GM12878 (cell line): ENCODE data around the gene IFI44L. TPM values are rescaled to one million over a fixed set of nuclear protein-coding genes. Genes with fewer than 3 reads are reported as not detected.

Experiments
- ATAC-seq: fragments of 200-7000 bp; cut with Tn5 transposase; 3 replicates; pipeline ENCODE4 v1.9.1; 2020; ENCODE audit warnings: mild to moderate bottlenecking, moderate library complexity
- BruUV-seq: library from RNA; stranded (reverse); fragments of 400-500 nt; replicated peaks from 2 replicates; lab custom pipeline; 2021; lab: Mats Ljungman, UMichigan
- CTCF ChIA-PET: fragments of 300-600 bp; sonication (Branson Sonifier 250); formaldehyde crosslinking; extraction: SDS; loops from one replicate; lab custom pipeline; 2021; ENCODE audit warnings: inconsistent platforms; lab: Yijun Ruan, JAX
- POLR2A ChIA-PET: fragments of 350-600 bp; formaldehyde crosslinking; extraction: SDS; loops from one replicate; lab custom pipeline; 2021; ENCODE audit warnings: inconsistent platforms; lab: Charles Lee
- RAD21 ChIA-PET: fragments of 300-600 bp; sonication (Branson Sonifier 250); formaldehyde crosslinking; loops from one replicate; lab custom pipeline; 2023; ENCODE audit warnings: antibody characterized with exemption; ENCODE audit not compliant: unreplicated experiment; lab: Charles Lee
- SMC1A ChIA-PET: fragments of 300-600 bp; sonication (Branson Sonifier 250); formaldehyde crosslinking; loops from one replicate; lab custom pipeline; 2023; ENCODE audit not compliant: unreplicated experiment, uncharacterized antibody; lab: Charles Lee
- DNase-seq: peaks from one replicate; pipeline ENCODE4 v3.0.0-alpha.2; 2011; ENCODE audit warnings: low read depth, low spot score
- FAIRE-seq: peaks from 3 replicates; lab custom pipeline; 2011; peaks lifted over from hg19 to GRCh38; lab: Jason Lieb, UNC
- H2AFZ ChIP-seq: 2 replicates; pipeline ENCODE4 v1.6.0; 2011; ENCODE audit warnings: low read depth, low read length, control low read depth; ENCODE audit not compliant: control insufficient read depth
- H3K27ac ChIP-seq: 2 replicates; pipeline ENCODE4 v1.5.1; 2011; ENCODE audit warnings: control low read depth; ENCODE audit not compliant: control insufficient read depth, insufficient read depth
- H3K27me3 ChIP-seq, 2 experiments: replicated peaks in 1 of 2; 2 replicates each; pipeline versions ENCODE4 v1.6.0 to v1.6.1; 2011; ENCODE audit warnings: low read length in 1 of 2; ENCODE audit not compliant: control insufficient read depth in 2 of 2, insufficient read depth in 2 of 2
- H3K36me3 ChIP-seq, 2 experiments: 2 replicates each; pipeline ENCODE4 v1.5.1; 2011; ENCODE audit warnings: low read length in 1 of 2; ENCODE audit not compliant: control insufficient read depth in 2 of 2, insufficient read depth in 2 of 2
- H3K4me1 ChIP-seq: 2 replicates; pipeline ENCODE4 v1.6.1; 2011; ENCODE audit warnings: mild to moderate bottlenecking, low read length, moderate library complexity, mixed read lengths; ENCODE audit not compliant: control insufficient read depth, insufficient read depth
- H3K4me2 ChIP-seq: 2 replicates; pipeline ENCODE4 v1.6.0; 2011; ENCODE audit warnings: control low read depth; ENCODE audit not compliant: control insufficient read depth, insufficient read depth
- H3K4me3 ChIP-seq: fragments of 200-600 bp; sonication (generic); 2 replicates; pipeline ENCODE4 v1.5.1; 2016
- H3K79me2 ChIP-seq: 2 replicates; pipeline ENCODE4 v1.6.0; 2011; ENCODE audit warnings: low read length; ENCODE audit not compliant: control insufficient read depth, insufficient read depth
- H3K9ac ChIP-seq: 2 replicates; pipeline ENCODE4 v1.8.0; 2011; ENCODE audit warnings: low read length, control low read depth, mixed read lengths; ENCODE audit not compliant: control insufficient read depth, insufficient read depth
- H3K9me3 ChIP-seq: replicated peaks from 3 replicates; pipeline ENCODE4 v1.5.1; 2011; ENCODE audit warnings: mild to moderate bottlenecking, low read length; ENCODE audit not compliant: control insufficient read depth, insufficient read depth
- H4K20me1 ChIP-seq: 2 replicates; pipeline ENCODE4 v1.6.0; 2011; ENCODE audit not compliant: control insufficient read depth, insufficient read depth
- ASH2L ChIP-seq: fragments of 300-600, 200-600 bp; sonication (generic); IDR thresholded peaks from 2 replicates; pipeline ENCODE4 v1.6.1; 2017; ENCODE audit warnings: low read depth, mild to moderate bottlenecking, borderline replicate concordance
- BHLHE40 ChIP-seq, 2 experiments: fragments of 450-650 bp in 1 of 2; IDR thresholded peaks; 2 replicates each; pipeline ENCODE4 v1.6.1; 2011 to 2017; ENCODE audit warnings: low read depth in 2 of 2, borderline replicate concordance in 1 of 2, improper control_type of control experiment in 1 of 2, low read length in 1 of 2, mild to moderate bottlenecking in 1 of 2
- BRCA1 ChIP-seq: IDR thresholded peaks from 2 replicates; pipeline ENCODE4 v1.6.1; 2011; ENCODE audit warnings: low read depth, low read length, improper control_type of control experiment
- CTCF ChIP-seq, 3 experiments: IDR thresholded peaks in 2 of 3; conservative IDR thresholded peaks in 1 of 3; 2 replicates each; pipeline ENCODE4 v1.5.1; 2011; ENCODE audit warnings: low read depth in 3 of 3, low read length in 3 of 3, mild to moderate bottlenecking in 3 of 3, control low read depth in 2 of 3, moderate library complexity in 2 of 3, inconsistent platforms in 1 of 3, mixed read lengths in 1 of 3; ENCODE audit not compliant: control insufficient read depth in 2 of 3, insufficient read depth in 1 of 3; ENCODE audit errors: extremely low read depth in 1 of 3
- FOS ChIP-seq: IDR thresholded peaks from 3 replicates; pipeline ENCODE4 v1.6.1; 2011; ENCODE audit warnings: borderline replicate concordance; ENCODE audit not compliant: insufficient read length; ENCODE audit errors: extremely low read depth
- HDAC6 ChIP-seq: fragments of 200-600 bp; sonication (generic); IDR thresholded peaks from one replicate; pipeline ENCODE4 v1.8.0; 2017; ENCODE audit warnings: antibody characterized with exemption; ENCODE audit not compliant: unreplicated experiment
- MEF2B ChIP-seq: fragments of 450-650 bp; IDR thresholded peaks from 2 replicates; pipeline ENCODE4 v1.6.1; 2018; ENCODE audit warnings: mild to moderate bottlenecking, moderate library complexity; ENCODE audit not compliant: partially characterized antibody, poor library complexity, severe bottlenecking
- MTA3 ChIP-seq: IDR thresholded peaks from 2 replicates; pipeline ENCODE4 v1.6.1; 2012; ENCODE audit warnings: low read length, inconsistent platforms, borderline replicate concordance
- MXI1 ChIP-seq: fragments of 150-350 bp; IDR thresholded peaks from 2 replicates; pipeline ENCODE4 v1.6.1; 2011; ENCODE audit warnings: low read depth, mild to moderate bottlenecking, inconsistent platforms, low read length, improper control_type of control experiment
- NFYB ChIP-seq: IDR thresholded peaks from 2 replicates; pipeline ENCODE4 v1.6.1; 2011; ENCODE audit warnings: low read depth, mild to moderate bottlenecking, low read length, improper control_type of control experiment, moderate library complexity; ENCODE audit not compliant: insufficient read depth
- SIN3A ChIP-seq: IDR thresholded peaks from 2 replicates; pipeline ENCODE4 v1.6.1; 2012; ENCODE audit warnings: low read depth, low read length, improper control_type of control experiment
- TBL1XR1 ChIP-seq: IDR thresholded peaks from 2 replicates; pipeline ENCODE4 v1.6.1; 2012; ENCODE audit warnings: low read depth, low read length, improper control_type of control experiment
- ZBTB11 ChIP-seq: fragments of 450-650 bp; formaldehyde crosslinking; IDR thresholded peaks from 2 replicates; pipeline ENCODE4 v1.5.0; 2022; ENCODE audit warnings: mild to moderate bottlenecking, missing genetic modification characterization
- WGBS: methylation state at CpG from one replicate; pipeline ENCODE4 v1.1.6; 2016; ENCODE audit warnings: low lambda C conversion rate; ENCODE audit not compliant: insufficient replicate concordance, insufficient coverage; ENCODE audit errors: missing lambda C conversion rate; 5-methylcytosine and 5-hydroxymethylcytosine counted together
- in situ Hi-C: fragments of 300-500 bp; cut with MboI; formaldehyde crosslinking; loops from 9 replicates; pipeline ENCODE4 v1.14.3; 2018; ENCODE audit warnings: mixed read lengths
- intact Hi-C: fragments of 100-400 bp; cut with micrococcal nuclease; formaldehyde crosslinking; loops from one replicate; pipeline ENCODE4 v1.14.2; 2022; ENCODE audit not compliant: unreplicated experiment
- polyA plus RNA-seq, 11 experiments: library from polyadenylated mRNA; depleted of rRNA in 4 of 11; unstranded in 6 of 11; stranded (reverse) in 5 of 11; fragments of >200 nt; fragmentation: Nextera tagmentation in 4 of 11; fragmentation: Illumina TruSeq in 1 of 11; extraction: Ambion mirVana in 4 of 11; extraction: Trizol in 1 of 11; gene quantifications; 1 replicate in 1 of 11; 2 replicates in 10 of 11; pipeline versions ENCODE4 v1.2.1 to v1.2.3, GENCODE V29; 2011 to 2016; ENCODE audit warnings: inconsistent platforms in 2 of 11, missing spikeins in 2 of 11, low read depth in 1 of 11
- total RNA-seq, 4 experiments: library from RNA; depleted of rRNA in 3 of 4; stranded (reverse); fragments of >200 nt in 3 of 4; fragmentation: Illumina TruSeq in 1 of 4; extraction: Trizol in 1 of 4; gene quantifications; 2 replicates each; pipeline versions ENCODE4 v1.2.1 to v1.2.3, GENCODE V29; 2013 to 2021
- TF ChIP-seq, protein P1 (sequence below): fragments of 450-650 bp; conservative IDR thresholded peaks from 2 replicates; pipeline ENCODE4 v1.6.1; 2017; ENCODE audit warnings: mild to moderate bottlenecking, moderate library complexity
- TF ChIP-seq, protein P2 (sequence below): IDR thresholded peaks from 2 replicates; pipeline ENCODE4 v1.6.1; 2011; ENCODE audit warnings: borderline replicate concordance, low read depth, mild to moderate bottlenecking, moderate library complexity, mixed read lengths, low read length; ENCODE audit not compliant: insufficient read depth; ENCODE audit errors: extremely low read length

IFI44L gene
- total and polyA plus RNA-seq, 10 of the 15 experiments (the other 5 are each of a cell fraction or from before 2014, with no cell fraction given), result 58.0 to 371 (median 173) TPM

GRCh38 chr1:78663923-78664322, 43.7 kb downstream of the IFI44L start:
- CTCF ChIA-PET, result interaction anchor here (0.8 to 4.0 kb wide), 3 partner anchors 9 to 549 kb away, joined by 3 to 28 read pairs (median 4); no protein-coding TSS in a partner anchor
- Histone ChIP-seq H3K36me3 (peaks cover 0 to 43% of the 10 kb centered on the region in 2 experiments; a peak in 3 of 4 replicates), H3K27me3 (no peaks in the 10 kb centered on the region), H3K9ac (no peak overlapping the region), H2AFZ (no peak overlapping the region), H4K20me1 (no peaks in the 10 kb centered on the region), H3K79me2 (peaks cover 11% of the 10 kb centered on the region), H3K4me2 (no peak overlapping the region), H3K4me1 (no peaks in the 10 kb centered on the region), H3K9me3 (no peaks in the 10 kb centered on the region), H3K27ac (no peak overlapping the region), H3K4me3 (no peak overlapping the region)
- POLR2A ChIA-PET, result interaction anchor here (1.4 kb wide), 1 partner anchor 44 kb away, joined by 3 read pairs; the partner anchor contains the start of gene IFI44L
- no peak for DNase-seq
- ATAC-seq, result no peak
- in situ Hi-C loops, result no loop called here
- BruUV-seq, result no TSS peak
- 98% methylated on average over 2 of the region's 2 CpGs for WGBS
- intact Hi-C loops, result no loop called here
- TF ChIP-seq ASH2L (no peak), SIN3A (no peak), BHLHE40 (IDR thresholded peaks at IDR 0.05; ENCODE audit: borderline replicate concordance in 1 of 2, low read depth in 2 of 2, low read length in 1 of 2) (no peak), ZBTB11 (CRISPR knock-in tag) (no peak), FOS (no peak), TBL1XR1 (no peak), CTCF (IDR thresholded peaks at IDR 0.05 in 2 of 3, conservative IDR thresholded peaks at IDR 0.05 in 1 of 3; ENCODE audit: control insufficient read depth in 2 of 3, extremely low read depth in 1 of 3, insufficient read depth in 1 of 3, low read depth in 3 of 3, low read length in 3 of 3) (no peak), MEF2B (no peak), BRCA1 (no peak), MXI1 (no peak), HDAC6 (no peak), MTA3 (no peak), NFYB (no peak)
- TF ChIP-seq, protein P1, sequence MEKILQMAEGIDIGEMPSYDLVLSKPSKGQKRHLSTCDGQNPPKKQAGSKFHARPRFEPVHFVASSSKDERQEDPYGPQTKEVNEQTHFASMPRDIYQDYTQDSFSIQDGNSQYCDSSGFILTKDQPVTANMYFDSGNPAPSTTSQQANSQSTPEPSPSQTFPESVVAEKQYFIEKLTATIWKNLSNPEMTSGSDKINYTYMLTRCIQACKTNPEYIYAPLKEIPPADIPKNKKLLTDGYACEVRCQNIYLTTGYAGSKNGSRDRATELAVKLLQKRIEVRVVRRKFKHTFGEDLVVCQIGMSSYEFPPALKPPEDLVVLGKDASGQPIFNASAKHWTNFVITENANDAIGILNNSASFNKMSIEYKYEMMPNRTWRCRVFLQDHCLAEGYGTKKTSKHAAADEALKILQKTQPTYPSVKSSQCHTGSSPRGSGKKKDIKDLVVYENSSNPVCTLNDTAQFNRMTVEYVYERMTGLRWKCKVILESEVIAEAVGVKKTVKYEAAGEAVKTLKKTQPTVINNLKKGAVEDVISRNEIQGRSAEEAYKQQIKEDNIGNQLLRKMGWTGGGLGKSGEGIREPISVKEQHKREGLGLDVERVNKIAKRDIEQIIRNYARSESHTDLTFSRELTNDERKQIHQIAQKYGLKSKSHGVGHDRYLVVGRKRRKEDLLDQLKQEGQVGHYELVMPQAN, result no peak
- TF ChIP-seq, protein P2, sequence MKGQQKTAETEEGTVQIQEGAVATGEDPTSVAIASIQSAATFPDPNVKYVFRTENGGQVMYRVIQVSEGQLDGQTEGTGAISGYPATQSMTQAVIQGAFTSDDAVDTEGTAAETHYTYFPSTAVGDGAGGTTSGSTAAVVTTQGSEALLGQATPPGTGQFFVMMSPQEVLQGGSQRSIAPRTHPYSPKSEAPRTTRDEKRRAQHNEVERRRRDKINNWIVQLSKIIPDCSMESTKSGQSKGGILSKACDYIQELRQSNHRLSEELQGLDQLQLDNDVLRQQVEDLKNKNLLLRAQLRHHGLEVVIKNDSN, result no peak
- RAD21 ChIA-PET, result interaction anchor here (1.1 to 1.2 kb wide), 2 partner anchors 14 to 46 kb away, joined by 3 to 4 read pairs; no protein-coding TSS in a partner anchor
- no peak for FAIRE-seq
- SMC1A ChIA-PET, result interaction anchor here (2.4 kb wide), 1 partner anchor 47 kb away, joined by 11 read pairs; no protein-coding TSS in a partner anchor
